ENCODE measurements around the gene MOBP. TPM values are rescaled to one million over a fixed set of nuclear protein-coding genes. Genes with fewer than 3 reads are reported as not detected.
A peak's percentile ranks its signal among the peaks of the same experiment; 100 is the strongest.
"Not testable (repeated sequence)": the region's sequence is repeated elsewhere in the genome, so short reads cannot be mapped to it uniquely, and the experiment has no call there.

Gene MOBP
- total RNA-seq, 3 donors from 2014 or later, result 0.44 to 1.4 (median 0.92) TPM

DNA sequence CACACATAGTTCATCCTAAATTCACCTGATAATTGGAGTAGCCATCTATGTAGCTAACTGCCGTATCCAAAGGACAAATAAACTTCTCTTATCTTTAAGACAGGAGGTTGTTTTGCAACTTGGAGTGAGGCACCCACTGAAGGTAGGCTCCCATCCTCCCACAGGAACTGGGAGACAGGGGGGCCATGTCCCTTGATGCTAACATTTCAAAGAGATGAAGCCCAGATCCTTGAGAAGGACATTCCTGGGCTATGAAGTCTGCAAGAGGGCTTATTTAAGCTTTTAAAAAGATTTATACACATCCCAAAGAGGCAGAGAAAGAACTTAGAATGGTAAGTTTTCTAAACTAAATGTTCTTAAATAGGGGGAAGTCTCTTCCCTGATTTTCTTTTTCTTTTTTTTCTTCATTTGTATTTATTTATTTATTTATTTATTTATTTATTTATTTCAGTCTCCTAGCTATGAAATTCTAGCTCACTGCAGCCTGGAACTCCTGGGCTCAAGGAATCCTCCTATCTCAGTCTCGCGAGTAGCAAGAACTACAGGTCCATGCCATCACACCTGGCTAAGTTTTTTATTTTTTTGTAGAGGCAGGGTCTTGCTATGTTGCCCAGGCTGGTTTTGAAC is 12.8 kb upstream of the MOBP start:
- DNase-seq (no peak), ATAC-seq (no peak)
- TF ChIP-seq, protein P1, sequence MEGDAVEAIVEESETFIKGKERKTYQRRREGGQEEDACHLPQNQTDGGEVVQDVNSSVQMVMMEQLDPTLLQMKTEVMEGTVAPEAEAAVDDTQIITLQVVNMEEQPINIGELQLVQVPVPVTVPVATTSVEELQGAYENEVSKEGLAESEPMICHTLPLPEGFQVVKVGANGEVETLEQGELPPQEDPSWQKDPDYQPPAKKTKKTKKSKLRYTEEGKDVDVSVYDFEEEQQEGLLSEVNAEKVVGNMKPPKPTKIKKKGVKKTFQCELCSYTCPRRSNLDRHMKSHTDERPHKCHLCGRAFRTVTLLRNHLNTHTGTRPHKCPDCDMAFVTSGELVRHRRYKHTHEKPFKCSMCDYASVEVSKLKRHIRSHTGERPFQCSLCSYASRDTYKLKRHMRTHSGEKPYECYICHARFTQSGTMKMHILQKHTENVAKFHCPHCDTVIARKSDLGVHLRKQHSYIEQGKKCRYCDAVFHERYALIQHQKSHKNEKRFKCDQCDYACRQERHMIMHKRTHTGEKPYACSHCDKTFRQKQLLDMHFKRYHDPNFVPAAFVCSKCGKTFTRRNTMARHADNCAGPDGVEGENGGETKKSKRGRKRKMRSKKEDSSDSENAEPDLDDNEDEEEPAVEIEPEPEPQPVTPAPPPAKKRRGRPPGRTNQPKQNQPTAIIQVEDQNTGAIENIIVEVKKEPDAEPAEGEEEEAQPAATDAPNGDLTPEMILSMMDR (IDR thresholded peaks at IDR 0.05), result no peak
- H3K4me3 ChIP-seq, result no peak overlapping the region
- intact Hi-C loops (cut with DNase I, micrococcal nuclease), result no loop called here
- H3K36me3 ChIP-seq (ENCODE audit: low read depth), result no peaks in the 10 kb centered on the region
- peaks cover 4% of the 10 kb centered on the region for H3K4me1 ChIP-seq (ENCODE audit: low read depth)
- H3K9me3 ChIP-seq, result no peaks in the 10 kb centered on the region

DNA sequence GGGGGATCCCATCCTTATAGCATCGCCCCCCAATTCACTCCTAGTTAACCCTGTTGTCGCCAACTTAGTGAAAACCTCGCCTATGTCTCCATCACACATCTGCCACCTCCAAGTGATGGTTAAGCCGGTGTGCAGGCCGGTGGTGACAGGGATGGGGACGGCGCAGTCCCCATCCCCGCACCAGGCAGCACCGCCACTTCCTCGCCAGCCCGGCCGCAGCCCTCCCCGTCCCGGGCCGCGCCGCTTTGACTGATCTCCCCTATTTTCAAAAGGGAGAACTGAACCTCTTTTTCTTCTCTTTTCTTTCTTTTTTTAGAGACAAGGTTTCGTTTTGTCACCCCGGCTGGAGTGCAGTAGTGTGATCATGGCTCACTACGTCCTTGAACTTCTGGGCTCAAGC is 11.3 kb upstream of the MOBP start:
- H3K4me3 ChIP-seq, result no peak overlapping the region
- no peak for ATAC-seq
- TF ChIP-seq, protein P1 (IDR thresholded peaks at IDR 0.05), result no peak
- intact Hi-C loops (cut with DNase I, micrococcal nuclease), result no loop called here
- peaks cover 4% of the 10 kb centered on the region for H3K4me1 ChIP-seq (ENCODE audit: low read depth)
- H3K36me3 ChIP-seq (ENCODE audit: low read depth), result no peaks in the 10 kb centered on the region
- H3K9me3 ChIP-seq, result no peaks in the 10 kb centered on the region
- no peak for DNase-seq

DNA sequence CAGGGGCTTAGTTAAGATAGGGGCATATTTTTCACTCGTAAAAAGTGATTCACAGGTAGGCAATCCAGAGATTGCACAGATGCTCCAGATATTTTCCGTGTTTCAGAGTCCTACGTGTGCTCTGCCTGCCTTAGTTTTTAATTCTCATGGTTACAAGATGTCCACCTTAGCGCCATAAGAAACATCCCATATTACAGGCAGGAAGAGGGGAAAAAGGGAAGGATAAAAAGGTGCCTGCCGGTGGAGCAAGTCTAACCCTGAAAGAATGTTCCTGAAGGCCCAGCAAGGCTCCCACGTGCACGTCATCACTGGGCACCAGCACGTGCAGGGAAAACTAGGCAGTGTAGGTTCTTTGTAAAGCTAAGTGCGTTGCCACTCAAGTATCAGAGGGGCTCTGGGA is 10.1 kb upstream of the MOBP start:
- DNase-seq (no peak), ATAC-seq (no peak)
- no peak overlapping the region for H3K4me3 ChIP-seq
- no peaks in the 10 kb centered on the region for H3K36me3 ChIP-seq (ENCODE audit: low read depth)
- no peaks in the 10 kb centered on the region for H3K9me3 ChIP-seq
- H3K4me1 ChIP-seq (ENCODE audit: low read depth), result peaks cover 4% of the 10 kb centered on the region
- intact Hi-C loops (cut with DNase I, micrococcal nuclease), result no loop called here
- TF ChIP-seq, protein P1 (IDR thresholded peaks at IDR 0.05), result no peak

DNA sequence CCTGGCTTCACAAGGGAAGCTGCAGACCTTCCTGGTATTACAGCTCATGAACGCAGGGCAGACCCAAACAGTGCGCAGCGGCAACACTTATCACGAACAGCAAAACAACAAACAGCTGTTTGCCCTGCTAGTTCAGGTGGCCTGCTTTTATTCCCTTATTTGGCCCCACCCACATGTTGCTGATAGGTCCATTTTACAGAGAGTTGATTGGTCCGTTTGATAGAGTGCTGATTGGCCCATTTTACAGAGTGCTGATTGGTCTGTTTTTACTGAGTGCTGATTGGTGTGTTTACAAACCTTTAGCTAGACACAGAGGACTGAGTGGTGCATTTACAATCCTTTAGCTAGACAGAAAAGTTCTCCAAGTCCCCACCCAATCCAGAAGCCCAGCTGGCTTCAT is 8.9 kb upstream of the MOBP start:
- H3K4me3 ChIP-seq; H3K4me1 ChIP-seq (ENCODE audit: low read depth); intact Hi-C loops (cut with DNase I, micrococcal nuclease); ATAC-seq; H3K9me3 ChIP-seq; DNase-seq; H3K36me3 ChIP-seq (ENCODE audit: low read depth): not testable (repeated sequence)

DNA sequence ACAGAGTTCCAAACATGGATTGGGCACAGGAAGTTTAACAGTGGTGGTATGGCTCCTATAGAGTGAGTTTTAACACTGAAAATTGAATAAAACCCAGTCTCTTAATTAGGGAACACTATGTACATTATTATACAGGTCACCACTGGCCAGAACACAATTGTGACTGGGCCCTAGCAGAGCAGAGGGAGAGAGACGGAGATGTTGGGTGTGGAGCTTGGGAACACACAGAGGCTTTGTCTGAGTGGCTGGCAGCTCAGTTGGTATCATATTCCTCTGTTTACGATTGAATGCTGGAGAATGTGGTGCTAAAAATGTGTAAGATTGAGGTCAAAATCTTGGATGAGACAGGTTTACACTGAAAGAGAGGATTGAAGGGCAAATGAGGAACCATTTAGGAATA is 6.8 kb upstream of the MOBP start:
- ATAC-seq, result peak; percentile 81
- Histone ChIP-seq H3K9me3 (no peaks in the 10 kb centered on the region), H3K36me3 (ENCODE audit: low read depth) (no peaks in the 10 kb centered on the region), H3K4me1 (ENCODE audit: low read depth) (no peaks in the 10 kb centered on the region), H3K4me3 (no peak overlapping the region)
- peak in 1 of 3 donors; percentile 25 for DNase-seq
- intact Hi-C loops (cut with DNase I, micrococcal nuclease), result no loop called here
- TF ChIP-seq, protein P1 (IDR thresholded peaks at IDR 0.05), result no peak

DNA sequence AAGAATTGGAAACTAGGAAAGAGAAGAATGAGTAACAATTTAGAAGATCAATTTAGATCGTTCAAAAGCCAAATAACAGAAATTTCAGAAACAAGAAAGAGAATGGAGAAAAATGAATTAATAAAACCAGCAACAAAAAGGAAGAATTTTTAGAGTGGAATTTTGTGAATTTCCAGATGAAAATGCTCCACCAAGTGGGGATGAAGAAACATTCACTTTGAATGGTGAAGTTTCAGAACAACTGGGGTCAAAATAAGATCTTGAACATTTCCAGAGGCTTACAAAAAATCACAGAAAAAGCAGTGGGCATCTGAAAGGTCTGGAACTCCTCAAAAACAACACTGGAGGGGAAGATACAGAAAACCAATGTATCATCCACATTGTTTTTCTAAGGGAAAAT is 4.2 kb upstream of the MOBP start:
- no peak for ATAC-seq
- intact Hi-C loops (cut with DNase I, micrococcal nuclease), result no loop called here

More for the DNA sequence above, 4.2 kb upstream of the MOBP start:
- DNase-seq, result no peak
- TF ChIP-seq, protein P1 (IDR thresholded peaks at IDR 0.05), result no peak
- no peaks in the 10 kb centered on the region for H3K36me3 ChIP-seq (ENCODE audit: low read depth)
- H3K4me1 ChIP-seq (ENCODE audit: low read depth), result no peaks in the 10 kb centered on the region
- no peaks in the 10 kb centered on the region for H3K9me3 ChIP-seq
- H3K4me3 ChIP-seq, result no peak overlapping the region
